GM12891 (cell line): Measurements from ENCODE around the gene ACTR6. TPM values are rescaled to one million over a fixed set of nuclear protein-coding genes. Genes with fewer than 3 reads are reported as not detected.

Experiments used
- DNase-seq: peaks from one replicate; pipeline ENCODE4 v3.0.0; 2011; ENCODE audit warnings: low spot score; ENCODE audit not compliant: insufficient read length
- FAIRE-seq: peaks from 2 replicates; lab custom pipeline; 2011; peaks lifted over from hg19 to GRCh38; lab: Jason Lieb, UNC
- PAX5 ChIP-seq: IDR thresholded peaks from 2 replicates; pipeline ENCODE4 v1.6.1; 2011; ENCODE audit warnings: low read length, moderate library complexity, mild to moderate bottlenecking; ENCODE audit not compliant: insufficient read depth, severe bottlenecking
- POLR2A ChIP-seq: IDR thresholded peaks from 2 replicates; pipeline ENCODE4 v1.6.1; 2011; ENCODE audit warnings: low read depth, low read length, control low read depth
- POLR2AphosphoS5 ChIP-seq: IDR thresholded peaks from 2 replicates; pipeline ENCODE4 v1.6.1; 2011; ENCODE audit warnings: low read depth, low read length, control low read depth
- POU2F2 ChIP-seq: IDR thresholded peaks from 2 replicates; pipeline ENCODE4 v1.6.1; 2011; ENCODE audit warnings: low read depth, mild to moderate bottlenecking, control low read depth, low read length, moderate library complexity
- SPI1 ChIP-seq: IDR thresholded peaks from 2 replicates; pipeline ENCODE4 v1.6.1; 2011; ENCODE audit warnings: low read depth, low read length, control low read depth
- TAF1 ChIP-seq: IDR thresholded peaks from 2 replicates; pipeline ENCODE4 v1.6.1; 2011; ENCODE audit warnings: low read depth, low read length, control low read depth
- polyA plus RNA-seq: library from polyadenylated mRNA; unstranded; fragments of >200 nt; gene quantifications from one replicate; pipeline ENCODE4 v1.2.1, GENCODE V29; 2012; ENCODE audit warnings: low read depth, missing spikeins, inconsistent platforms; ENCODE audit not compliant: missing spikeins

Gene ACTR6
- polyA plus RNA-seq = 22.5 TPM

GRCh38 chr12:100200463-100201181 lies at the start of gene ACTR6:
Gene ACTR6 (plus strand): TSS chr12:100200815. CDS start chr12:100200852, 37 bp downstream.
- TF ChIP-seq SPI1 (no peak), POLR2AphosphoS5 (peak; percentile 79; the same call in 1 of the 2 replicates), PAX5 (no peak), TAF1 (peak; percentile 61), POU2F2 (peak; percentile 86; the same call in 1 of the 2 replicates), POLR2A (peak; percentile 86)
- FAIRE-seq = peak; percentile 91
- peak; percentile 75 for DNase-seq

- FAIRE-seq = no peak
- TF ChIP-seq POLR2AphosphoS5 = no peak
- TF ChIP-seq POLR2A = no peak
- no peak for TF ChIP-seq POU2F2
- no peak for TF ChIP-seq TAF1
- TF ChIP-seq SPI1 = no peak
- no peak for TF ChIP-seq PAX5
- DNase-seq = no peak
Observed at GRCh38 chr12:100151769-100152168, 48.8 kb upstream of the ACTR6 start.

- TF ChIP-seq POLR2A (no peak), SPI1 (no peak), PAX5 (no peak), POLR2AphosphoS5 (no peak), POU2F2 (no peak), TAF1 (no peak)
- no peak for DNase-seq
- no peak for FAIRE-seq
Observed at GRCh38 chr12:100153131-100153530, 47.5 kb upstream of the ACTR6 start.

DNA sequence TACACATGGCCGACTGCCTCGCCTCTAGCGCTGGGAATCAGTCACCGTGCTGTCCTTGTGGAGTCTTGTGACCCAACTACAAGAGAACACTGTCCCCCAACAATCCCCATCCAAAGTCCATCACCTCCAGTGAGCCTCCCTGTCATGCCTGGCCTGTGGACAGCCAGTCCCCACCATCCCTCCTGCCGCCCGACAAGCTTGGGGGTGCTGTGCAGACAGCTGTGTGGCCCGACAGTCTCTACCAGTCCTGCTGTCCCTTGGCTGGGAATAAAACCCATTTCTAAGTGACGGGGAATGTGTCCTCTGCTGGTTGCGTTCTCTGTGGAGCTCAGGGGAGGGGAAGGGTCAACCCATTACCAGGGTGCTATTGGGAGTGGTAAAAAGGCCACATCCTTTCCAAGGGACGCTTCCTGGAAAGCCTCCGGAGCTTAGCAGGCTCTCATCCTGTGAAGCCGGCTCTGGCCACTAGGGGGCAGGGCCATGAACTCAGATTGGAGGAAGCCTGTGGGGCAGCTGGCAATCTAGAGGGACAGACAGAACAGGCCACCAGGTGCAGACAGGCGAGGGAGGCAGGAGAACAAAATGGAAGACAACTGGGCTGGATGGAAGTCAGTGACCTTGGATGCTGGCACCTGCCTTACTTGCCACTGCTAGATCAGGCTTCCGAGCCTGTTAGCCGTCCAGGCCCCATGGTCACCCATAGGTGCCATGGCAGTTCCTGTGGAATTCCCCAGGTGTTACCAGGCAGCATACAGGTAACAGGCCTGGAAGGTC lies 46.0 kb upstream of the ACTR6 start:
- peak; percentile 85 for FAIRE-seq
- TF ChIP-seq PAX5 (no peak), POLR2A (no peak), POU2F2 (no peak), TAF1 (no peak), SPI1 (no peak), POLR2AphosphoS5 (no peak)
- DNase-seq = peak; percentile 59

GRCh38 chr12:100156731-100157426 lies 43.7 kb upstream of the ACTR6 start:
- no peak for DNase-seq
- TF ChIP-seq TAF1 = no peak
- no peak for TF ChIP-seq POLR2AphosphoS5
- TF ChIP-seq POLR2A = no peak
- no peak for TF ChIP-seq PAX5
- TF ChIP-seq SPI1 = no peak
- no peak for TF ChIP-seq POU2F2
- no peak for FAIRE-seq

- DNase-seq = no peak
- no peak for TF ChIP-seq POU2F2
- TF ChIP-seq POLR2AphosphoS5 = no peak
- no peak for TF ChIP-seq TAF1
- TF ChIP-seq SPI1 = no peak
- no peak for TF ChIP-seq POLR2A
- no peak for TF ChIP-seq PAX5
- no peak for FAIRE-seq
Observed at GRCh38 chr12:100157427-100157821, 43.2 kb upstream of the ACTR6 start.

- DNase-seq = no peak
- no peak for TF ChIP-seq PAX5
- TF ChIP-seq POU2F2 = no peak
- TF ChIP-seq SPI1 = no peak
- no peak for TF ChIP-seq POLR2A
- TF ChIP-seq TAF1 = no peak
- TF ChIP-seq POLR2AphosphoS5 = no peak
- no peak for FAIRE-seq
Observed at GRCh38 chr12:100158535-100158934, 42.1 kb upstream of the ACTR6 start.

GRCh38 chr12:100159391-100160104 lies 41.1 kb upstream of the ACTR6 start:
- no peak for TF ChIP-seq PAX5
- no peak for TF ChIP-seq TAF1
- no peak for TF ChIP-seq POLR2AphosphoS5
- TF ChIP-seq POLR2A = no peak
- TF ChIP-seq POU2F2 = no peak
- TF ChIP-seq SPI1 = no peak
- DNase-seq (no peak), FAIRE-seq (no peak)
